Endothelial cell of umbilical vein (primary cell): ENCODE measurements around the gene ITGA2. TPM values are rescaled to one million over a fixed set of nuclear protein-coding genes. Genes with fewer than 3 reads are reported as not detected.
A peak's percentile ranks its signal among the peaks of the same experiment; 100 is the strongest.

Source experiments
- BruUV-seq: library from RNA; stranded (reverse); fragments of 400-500 nt; replicated peaks from 2 replicates; lab custom pipeline; 2021; lab: Mats Ljungman, UMichigan
- CTCF ChIA-PET: fragments of 300-600, 350-600 bp; sonication (Branson Sonifier 250); formaldehyde crosslinking; loops from one replicate; lab custom pipeline; 2021; ENCODE audit warnings: antibody characterized with exemption, inconsistent platforms; lab: Charles Lee
- POLR2A ChIA-PET: fragments of 300-600, 350-600 bp; sonication (Branson Sonifier 250); formaldehyde crosslinking; loops from one replicate; lab custom pipeline; 2021; ENCODE audit warnings: antibody characterized with exemption, inconsistent platforms; lab: Charles Lee
- DNase-seq: peaks from one replicate; pipeline ENCODE4 v3.0.0-alpha.2; 2011; ENCODE audit warnings: low read depth, low spot score
- FAIRE-seq: peaks from 2 replicates; lab custom pipeline; 2011; peaks lifted over from hg19 to GRCh38; lab: Jason Lieb, UNC
- H2AFZ ChIP-seq: 2 replicates; pipeline ENCODE4 v1.6.0; 2012; ENCODE audit warnings: low read depth, low read length, control low read depth, inconsistent platforms
- H3K27ac ChIP-seq: 2 replicates; pipeline ENCODE4 v1.5.1; 2011; ENCODE audit warnings: low read depth, mild to moderate bottlenecking, control low read depth, low read length, moderate library complexity; ENCODE audit not compliant: insufficient read depth
- H3K27me3 ChIP-seq, 2 experiments: 2 replicates each; pipeline versions ENCODE4 v1.6.0 to v1.6.1; 2011; ENCODE audit warnings: low read length in 2 of 2, mixed read lengths in 1 of 2; ENCODE audit not compliant: control insufficient read depth in 2 of 2, insufficient read depth in 2 of 2
- H3K36me3 ChIP-seq, 2 experiments: 2 replicates in 1 of 2; 3 replicates in 1 of 2; pipeline ENCODE4 v1.5.1; 2011; ENCODE audit warnings: low read length in 2 of 2, mild to moderate bottlenecking in 1 of 2, moderate library complexity in 1 of 2; ENCODE audit not compliant: control insufficient read depth in 2 of 2, insufficient read depth in 2 of 2; ENCODE audit errors: extremely low read depth in 1 of 2
- H3K4me1 ChIP-seq: 3 replicates; pipeline ENCODE4 v1.5.1; 2011; ENCODE audit warnings: mild to moderate bottlenecking, low read length; ENCODE audit not compliant: control insufficient read depth, insufficient read depth; ENCODE audit errors: extremely low read depth
- H3K4me2 ChIP-seq: 2 replicates; pipeline ENCODE4 v1.6.1; 2011; ENCODE audit warnings: low read length, control low read depth, mixed read lengths; ENCODE audit not compliant: insufficient read depth
- H3K4me3 ChIP-seq, 3 experiments: fragments of 200-600 bp in 1 of 3; sonication (generic), shearing (Covaris generic) in 1 of 3; replicated peaks in 1 of 3; 2 replicates each; pipeline ENCODE4 v1.5.1; 2011 to 2016; ENCODE audit warnings: control low read depth in 3 of 3, low read length in 3 of 3, mild to moderate bottlenecking in 2 of 3, inconsistent platforms in 1 of 3, low read depth in 1 of 3, moderate library complexity in 1 of 3; ENCODE audit not compliant: insufficient read depth in 1 of 3
- H3K79me2 ChIP-seq: 2 replicates; pipeline ENCODE4 v1.6.0; 2012; ENCODE audit warnings: low read length, inconsistent platforms; ENCODE audit not compliant: control insufficient read depth, insufficient read depth
- H3K9ac ChIP-seq: replicated peaks from 2 replicates; pipeline ENCODE3; 2011; ENCODE audit warnings: low read length, control low read depth; ENCODE audit not compliant: insufficient read depth; ENCODE audit errors: extremely low read depth
- H3K9me1 ChIP-seq: replicated peaks from 3 replicates; pipeline ENCODE4 v1.6.0; 2011; ENCODE audit warnings: mild to moderate bottlenecking, low read length; ENCODE audit not compliant: control insufficient read depth, insufficient read depth; ENCODE audit errors: extremely low read depth
- H3K9me3 ChIP-seq: replicated peaks from 2 replicates; pipeline ENCODE4 v1.5.1; 2012; ENCODE audit warnings: low read length, inconsistent platforms; ENCODE audit not compliant: control insufficient read depth, insufficient read depth
- H4K20me1 ChIP-seq: replicated peaks from 2 replicates; pipeline ENCODE3; 2011; ENCODE audit warnings: mild to moderate bottlenecking, low read length; ENCODE audit not compliant: control insufficient read depth, insufficient read depth; ENCODE audit errors: extremely low read depth
- EZH2 ChIP-seq: IDR thresholded peaks from 2 replicates; pipeline ENCODE4 v1.6.1; 2012; ENCODE audit warnings: borderline replicate concordance, low read depth, mild to moderate bottlenecking, moderate library complexity, low read length, inconsistent platforms; ENCODE audit not compliant: severe bottlenecking
- FOS ChIP-seq: IDR thresholded peaks from 2 replicates; pipeline ENCODE4 v1.6.1; 2011; ENCODE audit warnings: mild to moderate bottlenecking, low read length, moderate library complexity, borderline replicate concordance; ENCODE audit not compliant: insufficient read depth
- GATA2 ChIP-seq: IDR thresholded peaks from 2 replicates; pipeline ENCODE4 v1.7.0; 2011; ENCODE audit warnings: low read depth, mild to moderate bottlenecking, moderate library complexity, mixed read lengths, low read length; ENCODE audit not compliant: insufficient read length, insufficient read depth
- JUN ChIP-seq: IDR thresholded peaks from 2 replicates; pipeline ENCODE4 v1.6.1; 2011; ENCODE audit warnings: borderline replicate concordance, low read depth; ENCODE audit not compliant: insufficient read length, insufficient read depth
- MYC ChIP-seq: IDR thresholded peaks from one replicate; pipeline ENCODE4 v1.6.1; 2011; ENCODE audit warnings: mild to moderate bottlenecking, low read depth, low read length
- POLR2A ChIP-seq: IDR thresholded peaks from 2 replicates; pipeline ENCODE4 v1.6.1; 2012; ENCODE audit warnings: low read depth, mild to moderate bottlenecking, control low read depth, low read length
- POLR2AphosphoS5 ChIP-seq: IDR thresholded peaks from 2 replicates; pipeline ENCODE4 v1.6.1; 2012; ENCODE audit warnings: low read depth, mild to moderate bottlenecking, control low read depth, low read length, moderate library complexity; ENCODE audit not compliant: insufficient read depth
- dilution Hi-C: fragments of 300-500 bp; cut with MboI; formaldehyde crosslinking; loops from one replicate; pipeline ENCODE4 v1.15.0; 2019; ENCODE audit warnings: low sequenced_read_pairs; ENCODE audit not compliant: extremely low pct_ligation_motif_present
- intact Hi-C: fragments of 100-400 bp; cut with micrococcal nuclease; formaldehyde crosslinking; loops from one replicate; pipeline ENCODE4 v1.10.0; 2022
- polyA plus RNA-seq, 4 experiments: library from polyadenylated mRNA; depleted of rRNA in 3 of 4; stranded (reverse) in 3 of 4; unstranded in 1 of 4; fragments of >200 nt; gene quantifications; 2 replicates each; pipeline versions ENCODE4 v1.2.1 to v1.2.3, GENCODE V29; 2011 to 2012; ENCODE audit warnings: missing spikeins in 1 of 4
- total RNA-seq: library from RNA; stranded (reverse); gene quantifications from 2 replicates; pipeline ENCODE4 v1.2.3, GENCODE V29; 2021
- TF ChIP-seq, protein P1 (sequence below), 2 donors: IDR thresholded peaks; 1 replicate in 1 of 2; 2 replicates in 1 of 2; pipeline ENCODE4 v1.5.1; 2011; ENCODE audit warnings: low read length in 2 of 2, mild to moderate bottlenecking in 2 of 2, moderate library complexity in 2 of 2, control low read depth in 1 of 2, inconsistent platforms in 1 of 2, low read depth in 1 of 2; ENCODE audit not compliant: insufficient read depth in 1 of 2; ENCODE audit errors: extremely low read depth in 1 of 2
- TF ChIP-seq, protein P2 (sequence below): IDR thresholded peaks from 2 replicates; pipeline ENCODE4 v1.6.1; 2011; ENCODE audit not compliant: insufficient read depth, insufficient read length

ITGA2 gene
- total and polyA plus RNA-seq, 2 donors (not counting 3 experiments of a cell fraction or from before 2014, with no cell fraction given), result 11.2 to 62.3 TPM

DNA sequence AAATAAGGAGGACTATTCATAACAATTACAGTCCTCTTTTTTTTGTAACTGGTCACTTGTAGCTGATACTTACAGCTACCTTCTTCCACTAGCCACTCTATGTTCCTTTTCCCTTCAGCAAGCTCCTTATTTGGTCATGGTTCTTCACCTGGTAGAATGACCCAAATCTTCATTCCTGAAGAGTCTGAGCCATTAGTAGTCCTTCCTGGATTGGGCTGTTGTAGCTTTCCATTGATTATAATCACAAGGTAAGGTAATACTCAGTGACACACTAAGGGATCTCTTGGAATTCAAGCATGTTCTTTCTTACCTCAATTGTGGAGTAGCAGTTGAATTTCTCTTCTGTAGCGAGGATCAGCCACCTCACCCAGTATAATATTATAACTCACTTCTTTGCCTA is 25.5 kb upstream of the ITGA2 start:
- H3K27me3 ChIP-seq, result no peaks in the 10 kb centered on the region
- ChIA-PET POLR2A (no interaction called here), CTCF (interaction anchor here (0.8 to 1.9 kb wide), 10 partner anchors 9 to 299 kb away, joined by 3 to 9 read pairs (median 4); no protein-coding TSS in a partner anchor)
- no peak overlapping the region for H3K9ac ChIP-seq
- no peak overlapping the region for H2AFZ ChIP-seq
- intact Hi-C loops (loop anchor here (2.0 kb wide), 1 partner anchor 17 kb away; no protein-coding TSS in a partner anchor), dilution Hi-C loops (no loop called here)
- no peaks in the 10 kb centered on the region for H3K79me2 ChIP-seq
- H4K20me1 ChIP-seq, result no peaks in the 10 kb centered on the region
- H3K4me1 ChIP-seq, result no peaks in the 10 kb centered on the region
- H3K9me3 ChIP-seq, result no peaks in the 10 kb centered on the region
- FAIRE-seq (peak; percentile 48), DNase-seq (no peak)
- H3K9me1 ChIP-seq, result no peaks in the 10 kb centered on the region
- H3K36me3 ChIP-seq, result no peaks in the 10 kb centered on the region
- H3K4me2 ChIP-seq, result no peak overlapping the region
- TF ChIP-seq JUN, result no peak
- TF ChIP-seq, protein P1, sequence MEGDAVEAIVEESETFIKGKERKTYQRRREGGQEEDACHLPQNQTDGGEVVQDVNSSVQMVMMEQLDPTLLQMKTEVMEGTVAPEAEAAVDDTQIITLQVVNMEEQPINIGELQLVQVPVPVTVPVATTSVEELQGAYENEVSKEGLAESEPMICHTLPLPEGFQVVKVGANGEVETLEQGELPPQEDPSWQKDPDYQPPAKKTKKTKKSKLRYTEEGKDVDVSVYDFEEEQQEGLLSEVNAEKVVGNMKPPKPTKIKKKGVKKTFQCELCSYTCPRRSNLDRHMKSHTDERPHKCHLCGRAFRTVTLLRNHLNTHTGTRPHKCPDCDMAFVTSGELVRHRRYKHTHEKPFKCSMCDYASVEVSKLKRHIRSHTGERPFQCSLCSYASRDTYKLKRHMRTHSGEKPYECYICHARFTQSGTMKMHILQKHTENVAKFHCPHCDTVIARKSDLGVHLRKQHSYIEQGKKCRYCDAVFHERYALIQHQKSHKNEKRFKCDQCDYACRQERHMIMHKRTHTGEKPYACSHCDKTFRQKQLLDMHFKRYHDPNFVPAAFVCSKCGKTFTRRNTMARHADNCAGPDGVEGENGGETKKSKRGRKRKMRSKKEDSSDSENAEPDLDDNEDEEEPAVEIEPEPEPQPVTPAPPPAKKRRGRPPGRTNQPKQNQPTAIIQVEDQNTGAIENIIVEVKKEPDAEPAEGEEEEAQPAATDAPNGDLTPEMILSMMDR (IDR thresholded peaks at IDR 0.05; ENCODE audit: extremely low read depth in 1 of 2, insufficient read depth in 1 of 2, low read depth in 1 of 2, low read length in 2 of 2), result no peak
- TF ChIP-seq FOS, result no peak
- no peak for TF ChIP-seq POLR2A
- TF ChIP-seq MYC, result no peak
- no peak for TF ChIP-seq EZH2
- TF ChIP-seq, protein P2, sequence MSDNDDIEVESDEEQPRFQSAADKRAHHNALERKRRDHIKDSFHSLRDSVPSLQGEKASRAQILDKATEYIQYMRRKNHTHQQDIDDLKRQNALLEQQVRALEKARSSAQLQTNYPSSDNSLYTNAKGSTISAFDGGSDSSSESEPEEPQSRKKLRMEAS, result no peak
- TF ChIP-seq POLR2AphosphoS5, result no peak
- no peak for TF ChIP-seq GATA2
- BruUV-seq, result no TSS peak
- H3K27ac ChIP-seq, result no peak overlapping the region
- no peak overlapping the region for H3K4me3 ChIP-seq
